ENCODE measurements around the gene PRKCH.

Gene PRKCH

DNA sequence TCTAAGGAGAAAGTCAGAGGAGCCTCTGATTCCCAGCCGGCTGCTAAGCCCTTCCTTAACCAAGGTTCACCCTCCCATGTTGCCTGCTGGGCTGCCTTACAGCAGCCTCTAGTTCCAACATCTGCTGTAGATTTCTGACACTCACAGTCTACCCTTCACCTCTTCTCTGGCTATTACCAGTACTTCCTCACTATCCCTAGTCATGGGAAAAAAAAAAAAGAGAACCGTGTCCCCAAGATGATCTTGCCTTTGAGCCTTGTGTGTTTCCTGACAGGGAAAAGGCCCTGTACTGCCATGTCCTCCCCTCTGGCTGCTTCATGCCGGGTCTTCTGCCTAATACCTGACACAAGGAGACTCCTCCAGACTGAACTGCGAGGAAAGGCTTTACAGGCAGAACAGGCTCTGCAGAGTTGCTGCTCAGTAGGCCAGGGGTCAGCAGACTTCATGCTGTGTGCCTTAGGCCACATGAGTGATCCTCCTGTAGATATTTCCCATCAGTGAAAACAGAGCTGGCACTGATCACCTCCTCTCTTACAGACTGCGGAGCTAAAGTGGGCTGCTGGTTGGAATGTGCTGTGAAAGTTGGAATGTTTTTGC, 46.8 kb downstream of the PRKCH start:
- no peak for DNase-seq

DNA sequence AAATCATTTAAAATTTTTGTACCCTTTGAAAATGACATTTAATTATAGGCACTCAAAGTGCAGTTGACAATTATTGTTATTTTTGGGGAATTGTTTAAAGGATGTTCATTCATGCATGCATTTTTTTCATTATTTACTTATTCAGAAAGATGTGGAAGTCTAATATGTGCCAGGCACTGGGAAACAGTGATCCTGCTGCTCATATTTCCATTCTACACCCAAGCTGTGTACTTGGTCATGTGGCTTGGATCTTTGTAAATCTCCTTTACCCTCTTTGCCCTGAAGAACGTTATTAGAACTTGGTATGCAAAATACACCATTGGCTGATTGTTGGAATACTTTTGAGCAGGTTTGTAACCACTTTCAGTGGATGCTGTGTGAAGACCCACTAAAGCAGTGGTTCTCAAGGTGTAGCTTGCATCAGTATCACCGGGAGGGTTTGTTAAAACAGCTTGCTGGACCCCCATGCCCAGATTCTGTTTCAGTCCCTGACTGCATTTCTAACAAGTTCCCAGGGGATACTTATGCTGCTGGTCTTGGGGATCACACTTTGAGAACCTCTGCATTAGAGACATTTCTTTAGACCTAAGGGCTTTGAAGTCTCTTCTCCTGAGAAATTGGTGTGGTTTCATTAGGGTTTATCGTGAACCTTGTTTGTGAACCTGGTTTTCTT, 47.5 kb downstream of the PRKCH start:
- no peak for DNase-seq

DNA sequence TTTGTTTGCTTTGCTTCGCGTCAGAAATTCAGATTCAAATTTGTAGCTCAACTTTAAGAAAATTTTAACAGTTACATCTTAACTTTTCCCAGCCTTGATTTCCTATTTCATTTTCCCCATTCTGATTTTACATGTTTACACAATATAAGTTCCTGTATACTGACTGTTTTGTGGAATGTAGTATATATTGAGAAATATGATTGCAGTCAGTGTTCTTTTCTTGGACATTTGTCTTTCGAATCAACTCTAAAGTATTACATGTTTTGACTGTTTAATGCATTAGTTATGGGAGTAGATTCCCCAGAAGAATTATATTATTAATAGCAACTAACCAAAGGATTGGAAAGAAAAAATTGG, 48.1 kb downstream of the PRKCH start:
- DNase-seq: no peak

DNA sequence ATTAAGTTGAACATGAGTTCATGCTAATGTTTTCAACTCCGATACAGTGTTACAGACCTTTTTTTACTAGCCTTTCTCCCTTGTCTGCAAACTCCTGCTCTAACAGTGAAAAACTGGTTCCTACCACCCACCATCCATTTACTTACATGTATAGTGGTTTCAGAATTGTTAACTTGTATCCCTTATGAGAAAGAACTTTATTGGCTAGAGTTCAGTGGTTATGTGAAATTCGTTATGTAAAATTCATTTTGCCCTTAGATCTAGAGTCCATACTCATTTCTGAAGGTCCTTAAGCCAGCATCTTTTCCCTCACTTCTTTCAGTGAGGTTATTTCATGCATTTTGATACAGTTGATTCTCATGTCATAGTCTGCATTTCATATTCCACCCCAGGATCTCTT, 51.0 kb downstream of the PRKCH start:
- no peak for DNase-seq

DNA sequence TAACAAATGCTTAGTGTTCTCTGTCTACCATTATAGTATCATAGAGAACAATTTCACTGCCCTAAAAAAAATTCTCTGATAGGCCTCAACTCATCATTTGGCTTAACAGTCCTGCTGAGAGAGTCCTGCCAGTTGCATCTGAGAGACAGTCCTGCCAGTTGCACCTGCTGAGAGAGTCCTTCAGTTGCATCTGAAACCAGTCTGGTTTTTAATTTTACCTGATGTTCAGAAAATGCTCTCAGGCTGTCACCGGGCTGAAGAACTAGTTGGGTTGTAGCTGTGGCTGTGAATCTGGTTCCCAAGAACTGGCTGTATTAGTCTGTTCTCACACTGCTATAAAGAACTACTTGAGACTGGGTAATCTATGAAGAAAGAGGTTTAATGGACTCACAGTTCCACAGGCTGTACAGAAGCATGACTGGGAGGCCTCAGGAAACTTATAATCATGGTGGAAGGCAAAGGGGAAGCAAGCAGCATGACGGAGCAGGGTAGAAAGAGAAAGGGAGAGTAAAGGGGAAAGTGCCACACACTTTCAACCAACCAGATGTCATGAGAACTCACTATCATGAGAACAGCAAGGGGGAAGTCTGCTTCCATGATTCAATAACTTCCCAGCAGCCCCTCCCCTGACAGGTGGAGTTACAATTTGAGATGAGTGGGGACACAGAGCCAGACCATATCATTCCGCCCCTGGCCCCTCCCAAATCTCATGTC, 51.6 kb downstream of the PRKCH start:
- DNase-seq: no peak

DNA sequence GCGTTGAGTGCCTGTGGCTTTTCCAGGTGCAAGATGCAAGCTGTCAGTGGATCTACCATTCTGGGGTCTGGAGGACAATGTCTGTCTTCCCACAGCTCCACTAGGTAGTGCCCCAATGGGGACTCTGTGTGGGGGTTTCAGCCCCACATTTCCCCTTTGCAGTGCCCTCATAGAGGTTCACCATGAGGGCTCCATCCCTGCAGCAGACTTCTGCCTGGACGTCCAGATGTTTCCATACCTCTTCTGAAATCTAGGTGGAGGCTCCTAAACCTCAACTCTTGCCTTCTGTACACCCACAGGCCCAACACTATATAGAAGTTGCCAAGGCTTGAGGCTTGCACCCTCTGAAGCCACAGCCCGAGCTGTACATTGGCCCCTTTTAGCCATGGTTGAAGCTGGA, 52.9 kb downstream of the PRKCH start:
- no peak for DNase-seq

DNA sequence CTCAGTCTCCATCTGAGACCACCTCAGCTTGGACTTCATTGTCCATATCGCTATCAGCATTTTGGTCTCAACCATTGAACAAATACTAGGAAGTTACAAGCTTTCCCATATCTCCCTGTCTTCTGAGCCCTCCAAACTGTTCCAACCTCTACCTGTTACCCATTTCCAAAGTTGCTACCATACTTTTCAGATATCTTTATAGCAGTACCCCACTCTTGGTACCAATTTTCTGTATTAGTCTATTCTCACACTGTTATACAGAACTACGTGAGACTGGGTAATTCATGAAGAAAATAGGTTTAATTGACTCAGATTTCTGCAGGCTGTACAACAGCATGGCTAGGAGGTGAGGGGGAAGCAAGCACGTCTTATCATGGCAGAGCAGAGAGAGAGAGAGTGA, 53.8 kb downstream of the PRKCH start:
- DNase-seq: no peak

DNA sequence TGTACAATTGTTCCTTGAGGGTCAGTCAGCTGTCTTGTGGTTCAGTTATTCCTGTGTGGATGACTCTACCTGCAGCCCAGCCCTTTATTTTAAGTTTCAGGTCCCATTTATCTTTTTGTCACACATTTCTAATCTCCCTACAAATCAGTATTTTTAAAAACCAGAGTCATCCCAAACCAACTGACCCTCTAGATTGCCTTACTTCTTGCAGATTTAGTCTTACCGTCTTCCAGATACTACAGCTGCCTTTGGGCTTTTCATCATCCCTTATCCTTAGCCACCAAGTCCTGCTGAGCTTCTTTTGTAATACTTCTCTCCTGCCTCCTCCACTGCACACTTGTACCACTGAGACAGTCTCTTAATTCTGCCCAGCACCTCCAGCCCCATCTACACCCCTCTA, 54.9 kb downstream of the PRKCH start:
- no peak for DNase-seq

DNA sequence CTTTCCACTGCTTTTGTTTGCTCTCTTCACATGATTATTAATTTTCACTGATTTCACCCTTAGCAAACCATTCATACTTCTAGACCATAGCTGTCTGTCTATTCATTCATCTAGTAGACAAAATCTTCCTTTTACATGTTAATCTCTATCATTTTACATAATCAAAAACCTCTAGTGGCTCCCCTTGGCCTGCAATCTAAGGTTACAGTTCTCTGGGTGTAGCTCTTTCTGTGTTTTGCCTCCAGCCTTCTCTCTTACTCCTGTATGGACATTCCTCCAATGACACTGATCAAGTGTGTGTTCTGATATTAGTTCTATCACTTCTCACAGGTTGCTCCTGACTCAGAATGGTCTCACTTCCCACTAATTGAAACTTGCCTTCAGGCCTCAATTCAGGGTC, 56.4 kb downstream of the PRKCH start:
- no peak for DNase-seq

DNA sequence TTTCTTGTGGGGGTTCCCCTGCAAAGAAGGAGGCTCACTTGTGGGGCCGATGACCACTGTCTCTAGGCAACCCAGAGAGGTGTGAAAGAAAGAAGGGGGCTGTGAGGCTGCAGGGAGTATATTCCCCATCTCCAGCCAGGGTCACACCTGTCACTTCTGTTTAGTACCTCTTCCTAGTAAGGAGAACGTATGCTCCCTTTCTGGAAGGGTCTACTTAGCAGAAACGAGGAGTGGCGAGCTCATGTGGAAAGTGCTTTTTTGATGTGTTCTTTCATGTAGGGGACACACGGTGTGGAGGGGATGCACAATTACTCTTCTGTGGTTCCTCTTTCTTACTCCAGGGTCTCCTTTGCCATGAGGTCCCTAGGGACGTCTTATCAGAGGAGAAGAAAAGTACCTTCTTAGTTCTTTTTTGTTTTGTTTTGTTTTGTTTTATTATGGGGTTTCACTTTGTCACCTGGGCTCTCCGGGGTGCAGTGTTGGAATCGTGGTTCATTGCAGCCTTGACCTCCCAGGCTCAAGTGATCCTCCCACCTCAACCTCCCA, 58.3 kb downstream of the PRKCH start:
- no peak for DNase-seq

DNA sequence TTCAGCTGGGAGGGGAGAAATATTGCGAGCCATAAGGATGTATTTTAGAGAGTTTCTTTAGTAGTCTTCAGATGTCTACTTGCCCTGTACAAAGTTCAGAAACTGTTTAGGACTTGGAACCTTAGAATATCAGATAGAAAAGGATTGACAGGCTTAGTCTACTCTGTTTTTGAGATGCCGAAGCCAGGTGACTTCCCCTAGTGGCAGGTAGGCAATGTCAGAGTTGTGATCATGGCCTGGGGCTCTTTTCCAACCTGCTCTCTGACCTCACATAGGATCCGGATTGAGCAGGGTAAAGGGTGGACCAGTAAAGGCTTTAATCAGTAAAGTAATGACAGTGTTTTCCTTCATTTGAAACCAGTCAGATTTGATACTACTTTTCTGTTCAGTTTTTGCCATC, 59.6 kb downstream of the PRKCH start:
- no peak for DNase-seq

DNA sequence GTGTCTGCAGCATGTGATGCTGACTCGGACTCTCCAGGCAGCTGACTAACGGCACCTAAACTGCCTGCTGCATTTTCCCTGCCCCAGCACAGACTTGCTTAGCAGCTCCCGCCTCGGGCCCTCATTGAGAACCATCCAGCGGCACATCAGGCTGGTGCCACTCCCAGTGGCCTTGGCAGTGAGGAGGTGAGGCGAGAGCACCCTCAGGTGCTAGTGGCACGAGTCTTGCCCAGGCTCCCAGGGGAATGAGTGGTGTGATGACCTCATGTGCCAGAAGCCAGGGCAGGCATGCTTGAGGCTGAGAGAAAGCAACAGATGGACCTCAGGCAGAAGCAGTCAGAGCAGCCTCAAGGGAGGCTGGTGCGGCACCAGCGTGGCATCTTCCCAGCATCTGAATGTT, 60.2 kb downstream of the PRKCH start:
- DNase-seq: no peak

DNA sequence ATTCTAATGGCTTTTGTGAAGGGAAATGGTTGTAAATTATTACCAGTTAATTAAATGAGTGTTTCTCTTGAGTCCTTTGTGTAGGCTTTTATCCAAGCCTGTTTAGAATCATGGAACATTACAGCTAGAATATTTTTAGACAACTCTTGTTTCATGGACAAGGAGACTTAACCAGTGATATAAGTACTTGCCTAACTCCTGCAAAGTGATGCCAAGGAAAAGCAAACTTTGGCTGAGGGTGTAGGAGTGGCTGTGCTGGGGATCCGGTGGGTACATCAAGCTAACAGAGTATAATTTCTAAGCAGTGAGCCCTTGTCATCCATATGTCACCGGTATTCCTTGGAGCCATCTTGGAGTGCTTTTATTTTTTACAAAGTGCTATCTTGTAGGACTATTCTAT, 61.5 kb downstream of the PRKCH start:
- no peak for DNase-seq

DNA sequence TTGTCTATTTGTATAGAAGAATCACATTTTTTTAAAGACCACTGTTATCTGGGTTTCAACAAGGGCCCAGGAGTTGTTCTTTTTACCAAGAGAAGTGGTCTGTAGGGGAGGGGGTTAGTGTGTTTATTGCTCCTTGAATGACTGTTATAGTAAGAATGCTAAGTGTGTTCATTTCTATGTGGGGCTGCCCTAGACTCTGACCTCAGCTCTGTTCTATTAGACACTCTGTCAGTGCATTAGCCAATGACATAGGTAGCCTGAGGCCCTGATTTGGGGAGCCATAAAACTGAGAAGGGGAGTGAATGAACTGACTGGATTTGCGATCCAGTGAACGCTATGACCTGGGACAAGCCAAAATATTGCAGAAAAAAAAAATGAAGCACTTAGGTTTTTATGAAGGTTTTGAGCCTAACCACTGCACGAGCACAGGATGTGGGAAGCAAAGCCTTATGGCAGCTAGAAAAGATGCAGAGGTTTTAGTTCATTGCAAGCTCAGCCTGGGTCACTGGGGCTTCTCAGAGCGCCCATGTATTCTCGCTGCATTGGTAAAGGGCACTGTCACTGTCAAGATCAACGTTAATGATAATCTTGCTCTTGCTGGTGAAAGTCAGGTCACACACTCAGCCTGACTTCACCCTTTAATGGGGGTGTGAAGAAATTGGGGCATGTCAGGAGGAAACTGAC, 63.8 kb downstream of the PRKCH start:
- DNase-seq: peak; percentile 77

DNA sequence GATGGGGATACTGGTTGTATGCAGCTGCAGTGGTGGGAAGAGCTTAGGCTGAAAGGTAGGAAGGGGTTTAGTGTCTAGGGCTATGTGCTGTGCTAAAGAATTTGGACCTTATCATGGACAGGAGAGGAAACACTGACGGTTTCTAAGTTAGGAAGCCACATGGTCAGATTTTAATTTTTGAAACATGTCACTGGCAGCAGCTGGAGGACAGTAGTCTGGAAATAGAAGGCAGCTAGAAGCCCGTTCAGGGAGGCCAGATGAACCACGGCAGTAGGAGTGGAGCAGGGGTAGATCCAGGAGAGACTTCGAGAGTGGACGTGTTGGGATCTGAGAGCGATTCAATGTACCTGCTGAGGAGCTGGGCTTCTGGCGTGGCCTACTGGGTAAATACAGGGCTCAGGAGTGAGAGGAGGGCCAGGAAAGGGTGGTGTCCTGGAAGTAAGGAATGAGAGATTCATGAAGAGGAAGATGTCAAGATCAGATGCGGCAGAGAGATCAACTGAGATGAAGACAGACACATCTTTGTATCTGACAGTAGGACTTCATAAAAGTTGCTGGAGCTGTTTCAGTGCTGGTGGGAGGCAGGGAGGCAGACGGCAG, 64.9 kb downstream of the PRKCH start:
- no peak for DNase-seq

DNA sequence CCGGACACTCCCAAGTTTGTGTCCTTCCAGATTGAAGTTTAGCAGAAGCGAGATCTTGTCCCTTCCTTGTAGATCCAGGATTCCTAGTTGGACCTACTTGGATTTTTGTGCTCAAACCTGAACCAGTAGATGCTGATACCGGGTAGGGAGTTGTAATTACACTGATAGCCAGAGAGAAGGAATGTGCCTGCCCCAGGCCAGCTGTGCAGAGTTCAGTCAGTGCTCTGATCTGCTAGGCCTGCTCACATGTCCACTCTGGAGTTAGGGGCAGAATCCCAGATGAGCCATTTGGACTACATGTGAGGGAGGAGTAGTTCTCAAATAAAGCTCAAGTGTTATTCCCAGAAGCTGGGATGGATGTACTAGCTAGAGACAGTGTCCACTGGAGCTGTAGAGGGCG, 65.7 kb downstream of the PRKCH start:
- no peak for DNase-seq

DNA sequence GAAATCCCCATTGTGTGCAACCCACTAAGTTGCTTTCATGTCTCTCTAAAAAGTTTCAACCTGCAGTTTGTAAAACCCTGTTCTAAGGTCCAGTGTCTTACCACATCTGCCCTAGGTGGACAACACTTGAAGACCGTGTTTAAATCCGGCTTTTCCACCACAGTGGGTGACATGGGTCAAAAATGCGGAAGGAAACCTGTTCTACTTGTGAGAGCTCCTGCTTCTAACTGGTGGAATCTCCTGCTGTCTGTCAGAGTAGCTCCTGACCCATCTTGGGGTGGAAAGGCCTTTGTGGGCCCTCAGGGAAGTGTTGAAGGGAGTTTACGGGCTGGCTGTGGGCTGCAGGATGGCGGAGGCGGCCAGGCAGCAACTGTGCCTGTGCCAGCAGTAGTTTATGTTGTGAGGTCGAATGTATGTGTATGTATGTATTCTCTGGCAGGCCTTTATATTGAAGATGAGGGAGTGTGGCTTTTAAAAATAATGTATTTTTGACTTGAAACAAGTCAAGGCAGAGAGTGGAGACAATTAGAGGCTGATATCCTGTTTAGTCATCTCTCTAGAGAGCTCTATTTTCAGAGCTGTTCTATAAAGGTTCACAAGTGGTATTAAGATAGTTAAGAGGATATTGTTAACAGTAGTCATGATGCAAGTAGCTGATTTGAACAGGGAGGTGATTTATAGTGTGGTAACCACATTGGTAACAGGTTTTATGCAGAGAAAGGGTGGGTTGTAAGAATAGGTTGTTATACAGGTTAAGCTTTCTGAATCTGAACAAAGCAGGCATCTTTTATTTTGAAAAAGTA, 67.0 kb downstream of the PRKCH start:
- peak; percentile 51 for DNase-seq

DNA sequence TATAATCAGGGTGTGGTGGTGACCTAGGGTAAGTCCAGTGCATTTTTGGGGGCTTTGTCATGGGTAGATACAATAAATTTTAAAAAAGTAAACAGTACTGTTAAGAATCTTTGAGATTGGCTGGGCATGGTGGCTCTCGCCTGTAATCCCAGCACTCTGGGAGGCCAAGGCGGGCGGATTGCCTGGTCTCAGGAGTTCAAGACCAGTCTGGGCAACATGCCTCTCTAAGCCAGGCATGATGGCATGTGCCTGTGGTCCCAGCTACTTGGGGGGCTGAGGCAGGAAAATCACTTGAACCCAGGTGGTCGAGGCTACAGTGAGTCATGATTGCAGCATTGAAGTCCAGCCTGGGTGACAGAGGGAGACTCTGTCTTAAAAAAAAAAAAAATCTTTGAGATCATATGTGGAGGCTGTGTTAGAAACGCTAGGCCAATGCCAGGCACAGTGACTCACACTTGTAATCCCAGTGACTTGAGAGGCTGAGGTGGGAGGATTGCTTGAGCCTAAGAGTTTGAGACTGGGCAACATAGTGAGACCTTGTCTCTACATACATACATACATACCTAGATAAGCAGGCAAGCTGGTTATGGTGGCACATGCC, 67.7 kb downstream of the PRKCH start:
- DNase-seq: no peak

DNA sequence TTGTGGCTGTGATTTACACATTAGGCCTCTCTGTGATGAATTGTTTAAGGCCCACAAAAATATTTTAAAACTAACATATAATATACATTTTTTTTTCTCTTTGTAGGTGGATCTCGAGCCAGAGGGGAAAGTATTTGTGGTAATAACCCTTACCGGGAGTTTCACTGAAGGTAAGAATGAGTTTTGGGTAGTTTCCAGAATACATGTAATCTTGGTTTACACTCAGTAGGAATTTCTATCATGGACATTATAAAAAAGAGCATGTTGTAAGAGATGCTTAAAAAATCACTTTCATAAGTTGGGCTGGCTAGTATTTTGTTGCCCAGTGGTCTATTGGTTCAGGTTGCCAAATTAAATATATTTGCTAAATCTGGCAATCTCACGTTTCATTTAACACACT, 69.7 kb downstream of the PRKCH start:
- no peak for DNase-seq

DNA sequence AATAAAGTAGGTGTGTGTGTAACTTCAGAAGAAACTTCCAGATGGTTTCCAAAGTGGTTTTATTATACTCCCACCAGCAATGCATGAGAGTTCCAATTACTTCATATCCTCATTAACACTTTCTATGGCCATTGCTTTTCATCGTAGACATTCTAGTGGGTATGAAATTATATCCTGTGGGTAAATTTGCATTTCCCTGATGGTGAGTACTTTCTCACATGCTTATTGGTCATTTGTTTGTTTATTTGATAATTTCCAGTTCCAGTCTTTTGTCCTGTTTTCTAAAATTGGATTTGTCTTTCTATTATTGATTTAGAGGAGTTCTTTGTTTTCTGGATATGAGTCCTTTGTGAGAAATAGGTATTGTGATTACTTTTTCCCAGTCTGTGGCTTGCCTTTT, 70.9 kb downstream of the PRKCH start:
- DNase-seq: no peak

DNA sequence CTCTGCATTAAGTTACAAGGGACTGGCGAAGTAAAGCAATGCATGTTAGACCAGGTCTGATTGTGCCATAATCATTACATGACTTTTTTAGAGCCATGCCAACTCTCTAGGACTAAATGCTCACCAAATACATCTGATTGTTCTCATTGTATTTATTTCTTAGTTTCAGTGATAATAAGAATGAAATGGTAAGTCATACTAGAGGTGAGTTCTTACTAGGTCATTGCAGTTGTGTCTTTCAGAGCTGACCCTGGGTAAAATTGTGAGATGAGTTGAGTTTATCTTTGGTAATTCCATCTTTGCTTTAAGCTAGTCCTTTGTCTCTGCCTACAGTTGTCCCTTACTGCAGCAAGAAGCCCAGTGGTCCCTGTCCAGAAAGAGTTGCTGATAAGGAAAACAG, 73.2 kb downstream of the PRKCH start:
- DNase-seq: no peak
